Glutamatergic neuron (in vitro differentiated cells): ENCODE data around the gene DLG2. TPM values are rescaled to one million over a fixed set of nuclear protein-coding genes. Genes with fewer than 3 reads are reported as not detected.

Experiments used
- DNase-seq: peaks from one replicate; pipeline ENCODE4 v3.0.0; 2022
- H3K27ac Mint-ChIP-seq: one replicate; pipeline ENCODE4 v1.8.0; 2020; ENCODE audit warnings: mild to moderate bottlenecking, mixed read lengths, inconsistent platforms; ENCODE audit not compliant: unreplicated experiment
- H3K27me3 Mint-ChIP-seq: one replicate; pipeline ENCODE4 v1.8.0; 2020; ENCODE audit warnings: mild to moderate bottlenecking, moderate library complexity, mixed read lengths, inconsistent platforms; ENCODE audit not compliant: unreplicated experiment
- H3K36me3 Mint-ChIP-seq: one replicate; pipeline ENCODE4 v1.8.0; 2020; ENCODE audit warnings: mild to moderate bottlenecking, mixed read lengths, inconsistent platforms; ENCODE audit not compliant: unreplicated experiment
- H3K4me1 Mint-ChIP-seq: one replicate; pipeline ENCODE4 v1.8.0; 2020; ENCODE audit warnings: mild to moderate bottlenecking, low read depth, mixed read lengths, inconsistent platforms; ENCODE audit not compliant: unreplicated experiment
- H3K4me3 Mint-ChIP-seq: one replicate; pipeline ENCODE4 v1.8.0; 2020; ENCODE audit warnings: mild to moderate bottlenecking, mixed read lengths, inconsistent platforms; ENCODE audit not compliant: unreplicated experiment
- H3K9me3 Mint-ChIP-seq: one replicate; pipeline ENCODE4 v1.8.0; 2020; ENCODE audit warnings: mild to moderate bottlenecking, moderate library complexity, mixed read lengths, inconsistent platforms; ENCODE audit not compliant: unreplicated experiment
- total RNA-seq: library from RNA; stranded (reverse); fragmentation: NEBNext Ultra II Directional; extraction: Animal tissue kit (Norgen Biotek cat#: 25700); gene quantifications from one replicate; pipeline ENCODE4 v1.2.1, GENCODE V29; 2021; ENCODE audit not compliant: unreplicated experiment
- TF ChIP-seq, protein P1 (sequence below): fragments of 200-600 bp; sonication (generic); IDR thresholded peaks from one replicate; pipeline ENCODE4 v1.5.0; 2021; ENCODE audit not compliant: partially characterized antibody, unreplicated experiment

DLG2 gene
- total RNA-seq, 1 donor from 2014 or later: 2.9 TPM

GRCh38 chr11:84799112-84799511 is 828.0 kb downstream of the DLG2 start:
- no peak overlapping the region for H3K4me3 Mint-ChIP-seq
- peaks cover 7% of the 10 kb centered on the region for H3K9me3 Mint-ChIP-seq
- no peak for DNase-seq
- H3K27me3 Mint-ChIP-seq: peaks cover 2% of the 10 kb centered on the region
- H3K4me1 Mint-ChIP-seq: no peaks in the 10 kb centered on the region
- no peak overlapping the region for H3K27ac Mint-ChIP-seq
- TF ChIP-seq, protein P1, sequence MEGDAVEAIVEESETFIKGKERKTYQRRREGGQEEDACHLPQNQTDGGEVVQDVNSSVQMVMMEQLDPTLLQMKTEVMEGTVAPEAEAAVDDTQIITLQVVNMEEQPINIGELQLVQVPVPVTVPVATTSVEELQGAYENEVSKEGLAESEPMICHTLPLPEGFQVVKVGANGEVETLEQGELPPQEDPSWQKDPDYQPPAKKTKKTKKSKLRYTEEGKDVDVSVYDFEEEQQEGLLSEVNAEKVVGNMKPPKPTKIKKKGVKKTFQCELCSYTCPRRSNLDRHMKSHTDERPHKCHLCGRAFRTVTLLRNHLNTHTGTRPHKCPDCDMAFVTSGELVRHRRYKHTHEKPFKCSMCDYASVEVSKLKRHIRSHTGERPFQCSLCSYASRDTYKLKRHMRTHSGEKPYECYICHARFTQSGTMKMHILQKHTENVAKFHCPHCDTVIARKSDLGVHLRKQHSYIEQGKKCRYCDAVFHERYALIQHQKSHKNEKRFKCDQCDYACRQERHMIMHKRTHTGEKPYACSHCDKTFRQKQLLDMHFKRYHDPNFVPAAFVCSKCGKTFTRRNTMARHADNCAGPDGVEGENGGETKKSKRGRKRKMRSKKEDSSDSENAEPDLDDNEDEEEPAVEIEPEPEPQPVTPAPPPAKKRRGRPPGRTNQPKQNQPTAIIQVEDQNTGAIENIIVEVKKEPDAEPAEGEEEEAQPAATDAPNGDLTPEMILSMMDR: no peak
- no peaks in the 10 kb centered on the region for H3K36me3 Mint-ChIP-seq

DNA sequence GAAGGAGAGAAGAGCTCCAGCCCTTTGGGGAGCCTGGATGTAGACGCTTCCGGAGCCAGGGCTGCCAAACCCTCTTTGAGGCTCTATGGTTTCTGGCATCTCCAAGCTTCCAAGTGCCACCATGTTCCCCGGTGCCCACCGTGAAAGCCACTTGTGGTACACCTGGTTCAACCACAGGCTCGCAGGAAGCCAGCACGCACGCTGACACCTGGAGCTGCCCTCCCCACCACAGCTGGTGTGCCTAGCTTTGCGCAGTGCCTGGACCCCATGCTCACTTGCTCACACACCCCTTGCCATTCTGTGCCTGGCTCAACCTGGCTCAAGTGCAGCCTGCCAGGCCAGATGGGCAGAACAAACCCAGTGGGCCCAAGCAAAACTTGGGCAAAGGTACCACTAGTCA is 831.4 kb downstream of the DLG2 start:
- Mint-ChIP-seq H3K27ac (no peak overlapping the region), H3K4me3 (no peak overlapping the region), H3K9me3 (peaks cover 7% of the 10 kb centered on the region), H3K4me1 (no peaks in the 10 kb centered on the region), H3K36me3 (no peaks in the 10 kb centered on the region), H3K27me3 (peaks cover 2% of the 10 kb centered on the region)
- no peak for DNase-seq
- TF ChIP-seq, protein P1: no peak

DNA sequence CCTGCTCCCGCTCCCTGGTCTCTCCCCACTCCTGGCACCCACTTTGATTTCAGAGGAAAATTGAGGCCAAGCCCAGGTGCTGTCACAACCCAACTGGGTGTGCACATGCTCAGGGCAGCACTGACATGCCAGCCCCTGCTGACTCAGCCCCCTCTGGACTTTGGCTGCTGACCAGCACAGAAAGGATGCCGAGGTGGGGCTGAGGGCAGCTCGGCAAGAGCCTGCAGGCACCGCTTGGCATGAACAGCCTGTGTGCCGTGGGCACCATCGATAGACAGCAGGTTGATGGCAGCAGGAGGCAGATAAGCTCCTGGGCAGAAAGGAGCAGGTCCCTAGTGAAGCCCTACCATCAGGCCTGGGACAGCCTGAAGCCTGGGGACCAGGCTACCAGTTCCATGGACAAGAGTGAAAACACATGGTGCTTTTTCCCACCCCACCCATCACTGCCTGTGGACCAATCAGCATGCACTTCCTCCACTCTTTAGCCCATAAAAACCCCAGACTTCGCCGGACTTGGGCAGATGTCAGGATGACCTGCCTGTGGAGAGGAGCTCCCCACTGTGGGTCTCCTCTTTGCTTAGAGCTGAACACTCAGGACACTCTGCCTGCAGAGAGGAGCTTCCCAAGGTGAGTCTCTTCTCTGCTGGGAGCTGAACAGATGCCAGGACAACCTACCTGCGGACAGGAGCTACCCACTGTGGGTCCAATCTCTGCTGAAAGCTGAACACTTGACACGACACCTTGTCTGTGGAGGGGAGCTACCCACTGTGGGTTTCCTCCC is 832.3 kb downstream of the DLG2 start:
- peaks cover 2% of the 10 kb centered on the region for H3K27me3 Mint-ChIP-seq
- peaks cover 7% of the 10 kb centered on the region for H3K9me3 Mint-ChIP-seq
- no peak overlapping the region for H3K27ac Mint-ChIP-seq
- no peak for DNase-seq
- no peaks in the 10 kb centered on the region for H3K36me3 Mint-ChIP-seq
- no peaks in the 10 kb centered on the region for H3K4me1 Mint-ChIP-seq
- no peak overlapping the region for H3K4me3 Mint-ChIP-seq
- TF ChIP-seq, protein P1: no peak

- no peak for DNase-seq
- TF ChIP-seq, protein P1: no peak
- Mint-ChIP-seq H3K4me1 (no peaks in the 10 kb centered on the region), H3K4me3 (no peak overlapping the region), H3K27me3 (peaks cover 2% of the 10 kb centered on the region), H3K27ac (no peak overlapping the region), H3K9me3 (no peaks in the 10 kb centered on the region), H3K36me3 (no peaks in the 10 kb centered on the region)
Measured at GRCh38 chr11:84793318-84793717, 833.8 kb downstream of the DLG2 start.

DNA sequence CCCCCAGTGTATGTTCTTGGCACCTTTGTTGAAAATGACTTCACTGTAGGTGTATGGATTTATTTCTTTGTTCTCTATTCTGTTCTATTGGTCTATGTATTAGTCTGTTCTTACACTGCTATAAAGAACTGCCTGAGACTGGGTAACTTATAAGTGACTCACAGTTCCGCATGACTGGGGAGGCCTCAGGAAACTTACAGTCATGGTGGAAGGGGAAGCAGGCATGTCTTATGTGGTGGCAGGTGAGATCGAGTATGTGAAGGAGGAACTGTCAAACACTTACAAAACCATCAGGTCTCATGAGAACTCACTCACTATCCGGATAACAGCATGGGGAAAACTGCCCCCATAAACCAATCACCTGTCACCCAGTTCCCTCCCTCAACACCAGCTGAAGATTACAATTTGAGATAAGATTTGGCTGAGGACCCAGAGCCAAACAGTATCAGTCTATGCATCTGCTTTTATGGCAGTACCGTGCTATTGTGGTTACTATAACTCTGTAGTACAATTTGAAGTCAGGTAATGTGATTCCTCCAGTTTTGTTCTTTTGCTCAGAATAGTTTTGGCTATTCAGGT is 836.2 kb downstream of the DLG2 start:
- Mint-ChIP-seq H3K36me3 (no peaks in the 10 kb centered on the region), H3K4me1 (no peaks in the 10 kb centered on the region), H3K4me3 (no peak overlapping the region), H3K27me3 (no peaks in the 10 kb centered on the region), H3K9me3 (no peaks in the 10 kb centered on the region), H3K27ac (no peak overlapping the region)
- TF ChIP-seq, protein P1: no peak
- no peak for DNase-seq
